ELR (cell line): ENCODE results near the gene RDH13.

ENCODE experiments used
- DNase-seq: peaks from one replicate; pipeline ENCODE4 v3.0.0-alpha.2; 2015; ENCODE audit warnings: low read depth

Gene RDH13

DNA sequence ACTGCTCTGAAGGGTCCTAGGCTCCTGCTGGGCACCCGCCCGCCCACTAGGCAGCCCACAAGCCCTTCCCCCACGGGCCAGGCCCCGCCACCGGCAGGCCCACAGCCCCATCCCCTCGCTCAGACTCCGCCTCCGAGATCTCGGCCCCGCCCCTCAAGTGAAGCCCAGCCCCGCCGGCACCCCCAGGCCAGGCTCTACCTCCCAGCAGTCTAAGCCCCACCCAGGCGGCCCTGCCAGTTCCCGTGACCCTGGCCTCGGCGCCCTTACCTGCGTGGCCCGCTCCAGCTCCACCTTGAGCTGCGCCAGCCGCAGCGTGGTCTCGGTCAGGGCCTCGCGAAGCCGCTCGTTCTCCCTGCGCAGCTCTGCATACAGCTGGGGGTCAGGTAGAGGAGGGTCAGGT, 29.0 kb upstream of the RDH13 start:
- DNase-seq: no peak

DNA sequence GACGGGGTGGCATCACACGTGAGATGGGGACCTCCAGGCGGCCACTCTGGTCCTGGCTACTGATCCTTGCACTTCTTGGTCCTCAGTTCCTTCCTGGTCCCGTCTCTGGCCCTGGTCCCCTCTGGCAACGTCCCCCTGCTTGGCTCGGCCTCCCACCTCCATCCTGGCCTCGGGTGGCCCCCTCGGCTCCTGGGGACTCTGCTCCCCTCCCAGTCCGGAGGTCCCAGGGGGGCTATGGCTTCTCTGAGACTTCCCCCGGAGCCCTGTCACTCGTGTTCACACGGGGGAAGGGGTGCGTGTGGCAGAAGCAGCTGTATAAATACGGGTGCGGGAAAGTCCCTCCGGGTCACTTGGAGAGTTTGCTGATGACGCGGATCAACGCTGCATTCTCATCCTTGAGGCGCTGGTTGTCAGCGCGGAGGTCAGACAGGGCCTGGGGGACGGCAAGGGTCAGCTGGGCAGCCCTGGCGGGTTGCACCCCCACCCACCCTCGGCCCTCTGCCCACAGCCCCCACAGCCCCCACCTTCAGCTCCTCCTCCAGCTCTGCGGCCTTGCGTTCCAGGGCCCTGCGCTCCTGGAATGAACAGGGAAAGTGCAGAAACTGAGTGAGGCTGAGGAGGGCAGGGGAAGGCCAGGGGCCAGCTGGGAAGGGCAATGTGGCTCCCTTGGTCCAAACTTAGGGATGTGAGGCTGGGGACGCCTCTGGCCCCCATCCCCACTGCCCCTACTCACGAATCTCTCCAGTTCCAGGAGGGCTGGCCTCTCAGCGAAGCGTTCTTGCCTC, 28.4 kb upstream of the RDH13 start:
- DNase-seq: no peak

DNA sequence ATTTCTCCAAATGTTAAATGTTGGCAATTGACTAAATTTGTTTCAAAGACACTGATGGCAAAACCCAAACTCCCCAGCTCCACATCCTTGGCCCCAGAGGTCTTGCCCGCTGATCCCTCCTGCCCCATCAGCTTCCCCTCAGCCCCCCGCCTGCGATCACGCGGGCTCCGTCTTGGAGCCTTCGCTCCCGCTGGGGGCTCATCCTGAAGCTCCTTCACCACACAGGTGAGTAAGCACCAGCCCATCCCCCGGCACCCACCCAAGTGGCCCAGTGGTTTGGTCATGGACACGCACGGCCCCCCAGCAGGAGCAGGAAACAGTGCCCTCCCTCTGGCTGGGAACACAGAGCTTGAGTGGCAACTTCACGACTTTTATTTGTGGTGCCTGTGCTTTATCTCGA, 27.6 kb upstream of the RDH13 start:
- no peak for DNase-seq

DNA sequence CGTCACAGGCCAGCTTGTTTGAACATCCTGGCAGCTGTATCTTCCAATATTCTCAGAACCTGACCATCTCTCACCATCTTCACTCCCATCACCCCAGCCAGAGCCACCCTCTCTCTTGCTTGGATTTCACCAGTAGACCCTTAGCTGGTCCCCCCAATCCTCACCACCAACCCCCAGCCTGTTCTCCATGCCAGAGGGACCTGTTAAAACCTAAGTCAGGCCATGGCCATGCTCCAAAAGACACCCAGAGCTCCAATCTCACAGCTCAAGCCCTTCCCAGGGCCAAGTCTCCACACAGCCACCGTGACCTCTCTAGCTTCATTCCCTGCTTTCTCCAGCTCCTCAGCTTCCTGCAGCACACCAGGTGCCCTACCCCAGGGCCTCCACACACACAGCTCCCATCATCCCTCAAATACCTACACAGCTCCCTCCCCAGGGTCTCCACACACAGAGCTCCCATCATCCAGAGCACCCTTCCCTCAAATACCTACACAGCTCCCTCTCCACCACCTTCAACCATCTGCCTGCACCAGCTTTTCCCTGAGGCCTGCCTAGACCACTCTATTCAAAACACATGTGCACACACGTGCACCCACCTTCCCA, 26.5 kb upstream of the RDH13 start:
- no peak for DNase-seq

DNA sequence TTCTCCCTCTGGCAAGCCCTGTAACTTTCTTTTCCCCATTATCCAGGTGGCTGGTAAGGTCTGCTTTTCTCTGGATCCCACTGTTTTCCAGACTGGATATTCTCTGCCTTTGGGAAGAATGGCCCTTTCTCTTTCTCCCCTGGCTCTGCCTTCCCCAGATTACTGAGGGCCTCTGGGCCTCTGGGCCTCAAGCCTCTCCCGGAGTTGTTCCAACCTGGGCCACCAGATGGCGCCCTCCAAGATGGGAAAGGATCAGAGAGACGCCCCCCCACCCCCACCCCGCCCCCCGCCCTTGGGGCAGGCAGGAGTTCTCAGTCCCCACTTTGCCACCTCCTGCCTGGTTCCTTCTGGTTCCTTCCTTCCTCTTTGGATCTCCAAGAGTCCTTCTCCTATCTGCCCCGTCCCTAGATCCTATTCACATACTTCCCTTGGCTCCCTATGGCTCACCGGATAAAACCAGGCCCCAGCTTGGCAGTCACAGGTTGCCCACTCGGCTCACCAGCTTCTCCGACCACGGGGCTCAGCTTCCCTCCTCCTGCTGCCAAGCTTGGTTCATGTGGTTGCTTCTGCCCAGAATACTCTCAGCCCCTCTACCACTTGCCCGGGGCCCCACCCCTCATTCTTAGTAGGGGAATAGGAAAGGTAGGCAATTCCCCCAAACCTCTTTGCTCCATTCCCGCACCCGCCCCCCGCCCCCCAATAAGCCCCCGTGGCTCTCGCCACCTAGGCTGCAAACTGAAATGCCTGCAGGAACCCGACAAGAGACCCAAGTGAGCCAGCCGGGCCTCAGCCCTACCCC, 25.8 kb upstream of the RDH13 start:
- peak; percentile 82 for DNase-seq

DNA sequence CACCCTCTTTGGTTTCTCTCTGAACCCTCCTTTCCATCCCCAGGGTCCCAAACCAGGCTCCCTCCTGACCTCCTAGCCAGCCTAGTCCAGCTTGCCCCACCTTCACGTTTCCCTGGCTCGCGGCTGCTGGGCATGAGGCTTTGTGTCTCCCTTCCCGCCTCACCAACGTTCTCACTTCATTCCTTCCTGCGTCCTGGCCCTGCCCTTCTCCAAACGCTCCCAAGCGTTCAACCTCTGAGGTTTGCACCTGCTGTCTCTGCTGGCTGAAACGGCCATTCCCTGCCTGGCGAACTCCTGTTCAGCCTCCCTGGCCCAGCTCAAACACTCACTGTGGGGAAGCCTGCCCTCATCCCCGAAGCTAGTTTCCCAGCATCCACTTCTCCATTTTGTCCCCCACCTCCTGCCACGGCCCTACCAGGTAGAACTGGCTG, 25.1 kb upstream of the RDH13 start:
- DNase-seq: no peak

DNA sequence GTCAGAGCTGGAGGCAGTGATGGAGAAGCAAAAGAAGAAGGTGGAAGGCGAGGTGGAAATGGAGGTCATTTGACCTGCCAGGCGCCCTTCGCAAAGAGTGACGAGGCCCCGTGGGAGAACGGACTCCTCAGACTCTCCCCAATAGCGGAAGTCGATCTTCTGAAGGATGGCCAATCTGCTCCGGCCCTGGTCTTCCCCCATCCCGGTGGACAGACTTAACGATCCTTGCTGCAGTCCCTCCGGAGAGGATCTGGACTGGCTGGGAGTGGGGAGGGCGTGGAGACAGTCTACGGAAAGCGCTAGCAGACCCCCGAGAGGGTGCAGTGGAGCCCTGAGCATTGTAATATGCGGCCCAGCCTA, 24.6 kb upstream of the RDH13 start:
- peak; percentile 50 for DNase-seq

DNA sequence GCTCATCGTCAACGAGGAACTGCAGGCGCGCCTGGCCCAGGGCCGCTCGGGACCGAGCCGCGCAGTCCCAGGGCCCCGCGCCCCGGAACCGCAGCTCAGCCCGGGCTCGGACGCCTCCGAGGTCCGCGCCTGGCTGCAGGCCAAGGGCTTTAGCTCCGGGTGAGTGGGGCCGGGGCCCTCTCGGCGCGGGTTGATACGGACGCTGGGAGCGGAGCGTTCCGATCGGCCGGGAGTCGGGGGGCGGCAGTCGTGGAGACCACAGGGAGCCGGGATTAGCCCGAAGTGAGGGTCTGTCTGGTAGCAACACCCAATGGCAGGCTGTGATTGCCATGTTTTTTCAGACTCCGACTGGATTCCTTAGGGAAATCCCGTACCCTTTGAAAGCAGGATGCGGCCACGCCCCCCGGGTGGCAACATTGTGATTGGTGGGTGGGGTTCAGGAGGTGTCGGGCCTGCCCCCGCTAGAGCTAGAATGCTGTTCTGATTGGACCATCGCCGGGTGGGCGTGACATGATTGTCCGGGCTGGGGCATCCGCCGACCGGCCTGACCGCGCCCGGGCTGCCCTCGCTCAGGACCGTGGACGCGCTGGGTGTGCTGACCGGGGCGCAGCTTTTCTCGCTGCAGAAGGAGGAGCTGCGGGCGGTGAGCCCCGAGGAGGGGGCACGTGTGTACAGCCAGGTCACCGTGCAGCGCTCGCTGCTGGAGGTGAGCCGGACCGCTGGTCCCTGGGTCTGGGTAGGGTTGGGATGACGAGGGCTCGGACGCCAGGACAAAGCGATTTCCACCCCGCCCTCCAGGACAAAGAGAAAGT, 24.0 kb upstream of the RDH13 start:
- DNase-seq: peak; percentile 96

DNA sequence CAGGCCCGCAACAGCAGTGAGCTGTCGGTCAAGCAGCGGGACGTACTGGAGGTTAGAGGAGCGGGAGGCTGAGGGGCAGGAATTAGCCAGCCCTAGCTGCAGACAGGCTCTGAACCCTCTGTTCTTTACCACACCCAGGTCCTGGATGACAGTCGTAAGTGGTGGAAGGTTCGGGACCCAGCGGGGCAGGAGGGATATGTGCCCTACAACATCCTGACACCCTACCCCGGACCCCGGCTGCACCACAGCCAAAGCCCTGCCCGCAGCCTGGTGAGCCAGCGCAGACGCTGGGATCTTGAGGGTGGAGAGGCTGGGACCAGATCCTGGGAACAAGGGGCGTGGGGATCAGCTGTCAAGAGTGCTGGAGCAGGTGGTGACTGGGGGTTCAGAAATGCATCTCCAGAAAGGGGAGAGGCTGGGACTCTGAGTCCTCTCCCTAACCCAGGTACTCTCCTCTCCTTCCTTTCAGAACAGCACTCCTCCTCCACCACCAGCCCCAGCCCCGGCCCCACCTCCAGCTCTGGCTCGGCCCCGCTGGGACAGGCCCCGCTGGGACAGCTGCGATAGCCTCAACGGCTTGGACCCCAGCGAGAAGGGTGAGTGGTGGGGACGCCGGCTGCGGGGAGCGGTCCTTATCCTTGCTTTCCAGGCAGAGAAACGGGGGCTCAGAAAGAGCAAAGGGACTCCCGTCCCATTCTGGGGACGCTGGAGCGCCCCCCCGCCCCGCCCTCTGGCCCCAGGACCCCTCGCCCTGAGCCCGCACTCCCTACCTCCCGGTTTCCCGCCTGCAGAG, 23.2 kb upstream of the RDH13 start:
- no peak for DNase-seq

DNA sequence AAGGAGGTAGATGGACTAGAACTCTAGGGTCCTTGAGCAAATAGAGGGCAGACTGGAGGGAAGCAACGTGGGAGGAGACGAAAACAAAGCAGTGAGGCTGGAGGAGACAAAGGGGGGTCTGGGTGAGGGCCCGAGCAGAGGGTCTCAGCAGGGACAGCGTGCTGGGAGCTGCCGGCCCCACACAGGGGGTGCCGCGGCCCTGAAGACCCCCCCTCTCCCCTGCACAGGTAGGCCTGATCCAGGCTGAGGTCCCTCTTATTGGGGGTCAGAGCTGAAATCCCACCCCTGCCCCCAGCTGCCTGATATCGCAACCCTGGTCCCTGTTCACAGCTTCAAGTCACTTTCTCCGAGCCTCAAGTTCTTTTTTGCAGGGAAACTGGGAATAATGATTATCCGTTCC, 21.5 kb upstream of the RDH13 start:
- DNase-seq: no peak

DNA sequence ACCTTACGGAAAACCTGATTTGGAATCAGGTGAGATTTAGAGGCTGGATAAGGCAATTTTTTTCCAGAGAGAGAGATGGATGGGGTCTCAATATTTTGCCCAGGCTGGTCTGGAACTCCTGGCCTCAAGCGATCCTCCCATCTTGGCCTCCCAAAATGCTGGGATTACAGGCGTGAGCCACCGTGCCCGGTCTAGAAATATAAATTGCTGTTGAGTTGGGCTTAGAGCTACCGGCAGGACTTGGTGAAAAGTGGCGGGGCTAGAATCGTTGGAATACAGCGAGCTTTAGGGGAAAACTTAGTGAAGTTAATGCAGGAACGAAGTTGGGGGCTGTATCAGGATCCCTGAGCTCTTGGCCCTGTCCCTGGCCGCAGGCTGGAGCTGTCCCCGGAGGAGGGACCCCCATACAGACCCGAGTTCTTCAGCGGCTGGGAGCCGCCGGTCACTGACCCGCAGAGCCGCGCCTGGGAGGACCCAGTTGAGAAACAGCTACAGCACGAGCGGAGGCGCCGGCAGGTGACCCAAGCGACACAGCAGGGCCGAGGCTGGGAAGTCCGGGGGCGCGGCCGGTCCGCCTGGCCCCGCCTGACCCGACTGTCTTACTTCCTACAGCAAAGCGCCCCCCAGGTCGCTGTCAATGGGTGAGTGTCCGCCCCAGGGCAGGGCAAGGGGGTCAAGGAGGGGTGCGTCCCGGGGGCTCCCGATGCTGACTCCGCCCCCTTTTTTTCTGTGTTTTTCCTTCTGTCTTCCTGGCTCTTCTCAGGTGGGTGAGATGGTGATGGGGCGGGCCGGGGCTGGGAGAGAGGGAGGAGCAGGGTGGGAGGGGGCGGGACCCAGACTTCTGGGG, 20.3 kb upstream of the RDH13 start:
- DNase-seq: no peak

DNA sequence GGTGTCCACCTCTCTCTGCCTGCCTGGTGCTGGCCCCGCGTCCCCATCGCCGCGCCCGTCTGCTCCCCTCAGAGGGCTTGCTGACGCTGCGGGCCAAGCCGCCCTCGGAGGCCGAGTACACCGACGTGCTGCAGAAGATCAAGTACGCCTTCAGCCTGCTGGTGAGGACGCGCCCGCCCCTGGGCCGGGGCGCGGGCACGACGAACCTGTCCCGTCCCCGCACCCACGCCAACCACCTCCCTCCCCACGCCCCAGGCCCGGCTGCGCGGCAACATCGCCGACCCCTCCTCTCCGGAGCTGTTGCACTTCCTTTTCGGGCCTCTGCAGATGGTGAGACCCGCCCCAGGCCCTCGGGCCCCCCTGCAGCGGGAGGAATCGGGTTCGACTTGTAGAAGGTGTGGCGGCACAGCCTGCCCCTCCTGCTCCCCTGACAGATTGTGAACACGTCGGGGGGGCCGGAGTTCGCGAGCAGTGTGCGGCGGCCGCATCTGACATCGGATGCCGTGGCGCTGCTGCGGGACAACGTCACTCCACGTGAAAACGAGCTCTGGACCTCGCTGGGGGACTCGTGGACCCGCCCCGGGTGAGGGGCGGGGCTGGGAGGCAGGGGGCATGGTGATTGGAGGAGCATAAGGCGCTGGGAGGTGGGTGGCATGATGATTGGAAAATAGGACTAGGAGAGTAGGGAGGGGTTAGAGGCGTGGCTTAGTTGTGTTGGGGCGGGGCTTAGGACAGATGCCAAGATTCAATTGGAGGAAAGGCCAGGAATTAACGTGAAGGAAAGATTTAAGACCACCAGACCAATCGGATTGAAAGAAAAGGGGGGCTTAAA, 19.3 kb upstream of the RDH13 start:
- peak; percentile 43 for DNase-seq

DNA sequence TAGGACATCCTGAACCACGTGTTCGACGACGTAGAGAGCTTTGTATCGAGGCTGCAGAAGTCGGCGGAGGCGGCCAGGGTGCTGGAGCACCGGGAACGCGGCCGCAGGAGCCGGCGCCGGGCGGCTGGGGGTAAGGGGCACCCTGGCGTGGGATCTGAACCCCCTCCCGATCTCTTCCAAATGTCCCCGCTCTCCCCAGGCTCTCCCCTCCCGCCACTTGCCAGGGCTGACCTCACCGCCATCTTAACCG, 18.7 kb upstream of the RDH13 start:
- DNase-seq: no peak

DNA sequence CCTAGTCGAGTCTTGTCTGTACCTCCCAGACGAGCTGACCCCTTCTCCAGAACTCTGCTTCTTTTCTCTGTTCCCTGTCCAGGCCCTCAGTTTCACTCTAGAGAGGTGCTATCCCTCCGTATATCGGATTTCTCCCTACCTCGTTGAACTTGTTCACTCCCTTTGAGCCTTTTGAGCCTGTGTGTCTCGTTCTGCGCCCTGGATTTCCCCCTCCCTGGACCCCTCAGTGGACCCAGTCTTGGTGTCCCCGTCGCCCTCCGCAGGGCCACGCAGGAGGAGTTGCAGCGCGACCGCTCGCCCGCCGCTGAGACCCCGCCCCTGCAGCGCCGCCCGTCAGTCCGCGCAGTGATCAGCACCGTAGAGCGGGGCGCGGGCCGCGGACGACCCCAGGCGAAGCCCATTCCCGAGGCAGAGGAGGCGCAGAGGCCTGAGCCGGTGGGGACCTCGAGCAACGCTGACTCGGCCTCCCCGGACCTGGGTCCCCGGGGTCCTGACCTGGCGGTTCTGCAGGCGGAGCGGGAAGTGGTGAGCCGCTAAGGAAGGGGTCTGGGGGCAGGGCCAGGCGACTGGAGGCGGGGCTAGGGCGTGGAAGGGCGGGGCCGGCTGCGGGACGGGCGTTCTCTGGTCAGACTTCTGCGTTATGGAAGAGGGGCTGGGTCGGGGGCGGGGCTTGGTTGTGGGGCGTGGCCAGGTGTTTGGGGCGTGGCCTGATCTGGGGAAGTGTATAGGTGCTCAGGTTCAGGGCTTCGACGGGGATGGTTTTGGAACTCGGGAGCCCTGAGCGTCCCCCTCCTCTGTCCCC, 18.2 kb upstream of the RDH13 start:
- peak; percentile 49 for DNase-seq

DNA sequence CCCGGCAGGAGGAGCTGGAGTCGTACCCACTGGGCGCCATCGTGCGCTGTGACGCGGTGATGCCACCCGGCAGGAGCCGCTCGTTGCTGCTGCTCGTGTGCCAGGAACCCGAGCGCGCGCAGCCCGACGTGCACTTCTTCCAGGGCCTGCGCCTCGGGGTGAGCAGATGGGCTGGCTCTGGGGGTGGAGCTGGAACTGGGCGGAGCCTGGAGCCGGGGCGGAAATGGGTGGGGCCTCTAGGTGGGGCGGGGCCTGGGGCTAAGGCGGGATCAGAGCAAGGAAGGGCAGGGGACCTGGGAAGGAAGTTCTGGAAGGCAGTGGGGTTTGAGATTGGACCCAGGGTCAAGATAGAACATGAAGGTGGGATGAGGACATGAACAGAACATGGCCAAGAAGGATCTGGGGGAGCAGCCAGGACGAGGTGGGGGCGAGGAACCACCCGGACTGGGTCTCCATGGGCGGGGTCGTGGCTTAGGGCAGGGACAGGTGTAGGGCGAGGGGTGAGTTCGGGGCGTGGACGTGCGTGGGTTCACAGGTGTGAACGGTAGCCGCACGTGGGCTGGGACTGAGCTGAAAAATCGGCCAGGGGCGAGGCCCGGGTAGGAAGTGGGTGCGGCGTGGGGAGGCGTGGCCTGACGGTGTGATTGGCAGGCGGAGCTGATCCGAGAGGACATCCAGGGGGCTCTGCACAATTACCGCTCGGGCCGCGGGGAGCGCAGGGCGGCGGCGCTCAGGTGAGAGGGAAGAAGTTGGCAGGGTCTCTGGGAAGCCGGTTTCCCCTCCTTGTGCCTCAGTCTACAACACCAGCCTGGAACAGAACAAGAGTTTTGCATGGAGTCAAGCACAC, 17.4 kb upstream of the RDH13 start:
- DNase-seq: peak; percentile 64

DNA sequence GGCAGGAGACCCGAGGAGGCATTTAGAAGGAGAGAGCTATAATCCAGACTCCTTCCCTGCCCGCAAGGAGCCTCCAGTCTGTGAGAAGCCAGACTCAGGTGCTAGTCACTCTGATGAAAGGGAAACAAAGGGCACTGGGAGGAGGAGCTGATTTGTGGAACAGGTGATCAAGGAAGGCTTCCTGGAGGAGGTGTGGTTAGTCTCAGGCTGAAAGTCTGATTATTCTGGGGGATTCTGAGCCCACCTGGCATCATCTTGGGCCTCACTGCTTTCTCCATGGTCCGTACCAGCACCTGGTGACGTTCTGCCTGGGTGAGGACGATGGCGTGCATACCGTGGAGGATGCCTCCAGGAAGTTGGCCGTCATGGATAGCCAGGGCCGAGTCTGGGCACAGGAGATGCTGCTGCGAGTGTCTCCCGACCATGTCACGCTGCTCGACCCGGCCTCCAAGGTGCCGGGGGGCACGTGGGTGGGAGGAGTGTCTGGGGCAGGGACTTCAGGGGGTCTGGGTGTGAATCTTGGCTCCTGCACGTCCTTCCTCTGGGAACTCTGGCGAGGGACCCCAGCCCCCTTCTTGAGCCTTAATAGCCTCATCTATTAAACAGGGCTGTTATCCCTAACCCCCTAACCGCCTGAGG, 16.6 kb upstream of the RDH13 start:
- DNase-seq: no peak

DNA sequence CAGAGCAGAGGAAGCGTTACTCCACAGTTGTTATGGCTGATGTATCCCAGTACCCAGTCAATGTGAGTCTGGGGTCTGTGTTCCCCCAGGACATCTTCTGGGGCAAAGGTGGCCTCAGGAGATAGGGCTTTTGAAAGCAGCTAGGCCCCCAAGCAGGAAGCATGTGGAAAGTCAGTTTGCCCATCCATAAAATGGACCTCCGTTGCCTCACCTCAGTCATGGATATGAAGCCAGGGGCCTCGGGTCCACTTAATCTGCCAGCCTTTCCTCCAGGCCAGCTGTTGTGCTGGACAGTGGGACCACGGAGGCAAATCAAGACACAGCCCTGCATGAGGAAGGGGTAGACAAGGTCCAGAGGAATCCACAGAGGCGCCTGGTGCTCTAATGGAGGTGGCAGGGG, 16.0 kb upstream of the RDH13 start:
- DNase-seq: no peak

DNA sequence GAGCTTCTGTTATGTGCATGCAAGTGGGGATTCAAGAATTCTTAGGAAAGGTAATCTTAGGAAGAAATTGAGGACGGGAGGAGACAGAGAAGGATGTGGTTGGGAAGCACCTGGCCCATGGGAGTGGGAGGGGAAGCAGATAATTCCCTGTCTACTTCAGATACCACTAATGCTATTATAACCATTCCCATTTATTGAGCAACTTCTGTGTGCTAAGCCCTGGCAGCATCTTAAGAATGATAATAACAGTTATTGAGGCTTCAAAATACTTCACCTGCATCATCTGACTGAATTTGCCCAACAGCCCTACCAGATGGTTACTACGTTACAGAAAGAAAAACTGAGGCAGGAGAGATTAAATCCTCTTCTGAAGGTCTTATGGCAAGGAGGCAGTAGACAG, 14.2 kb upstream of the RDH13 start:
- DNase-seq: no peak
